ENCODE measurements around the gene EXTL1. TPM values are rescaled to one million over a fixed set of nuclear protein-coding genes. Genes with fewer than 3 reads are reported as not detected.

Gene EXTL1
- total RNA-seq, 1 experiment from 2014 or later = 0.15 TPM

GRCh38 chr1:26044414-26044813 lies 22.8 kb downstream of the EXTL1 start:
- H3K79me2 ChIP-seq (ENCODE audit: insufficient read depth, low read length) = no peaks in the 10 kb centered on the region
- ChIA-PET RAD21 (ENCODE audit: low non-redundant PET in 1 of 2, low total read pairs in 2 of 2, uncharacterized antibody in 2 of 2, unreplicated experiment in 2 of 2) (no interaction called here), CTCF (interaction anchor here (0.9 to 2.5 kb wide), 2 partner anchors 8 to 9 kb away, joined by 5 to 7 read pairs; no protein-coding TSS in a partner anchor), POLR2A (no interaction called here)
- no peak overlapping the region for H3K27ac ChIP-seq (ENCODE audit: low read depth, low read length)
- no peak overlapping the region for H3K4me3 ChIP-seq (replicated peaks in 1 of 2; ENCODE audit: low read depth in 1 of 2, low read length in 2 of 2)
- H2AFZ ChIP-seq (ENCODE audit: low read depth, low read length, poor library complexity, severe bottlenecking) = no peak overlapping the region
- no peak overlapping the region for H3K9ac ChIP-seq (ENCODE audit: low read length)
- no peaks in the 10 kb centered on the region for H3K9me3 ChIP-seq (ENCODE audit: control insufficient read depth in 1 of 2, insufficient read depth in 1 of 2, low read depth in 1 of 2, low read length in 2 of 2)
- no peaks in the 10 kb centered on the region for H3K9me2 ChIP-seq (ENCODE audit: insufficient read depth)
- intact Hi-C loops (cut with micrococcal nuclease) = no loop called here
- no peaks in the 10 kb centered on the region for H3K36me3 ChIP-seq (ENCODE audit: control insufficient read depth in 1 of 2, insufficient read depth in 2 of 2, low read length in 2 of 2)
- H3K4me2 ChIP-seq (ENCODE audit: low read length) = no peak overlapping the region
- no peak for DNase-seq (ENCODE audit: low read depth, low spot score)
- ATAC-seq = no peak
- no peaks in the 10 kb centered on the region for H3K27me3 ChIP-seq (ENCODE audit: insufficient read depth, low read length)
- H4K20me1 ChIP-seq (ENCODE audit: insufficient read depth) = no peaks in the 10 kb centered on the region
- no peaks in the 10 kb centered on the region for H3K4me1 ChIP-seq (ENCODE audit: control insufficient read depth in 1 of 2, insufficient read depth in 2 of 2, low read length in 2 of 2)
- TF ChIP-seq, protein P1, sequence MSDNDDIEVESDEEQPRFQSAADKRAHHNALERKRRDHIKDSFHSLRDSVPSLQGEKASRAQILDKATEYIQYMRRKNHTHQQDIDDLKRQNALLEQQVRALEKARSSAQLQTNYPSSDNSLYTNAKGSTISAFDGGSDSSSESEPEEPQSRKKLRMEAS (IDR thresholded peaks at IDR 0.05) = no peak
- TF ChIP-seq JUND (IDR thresholded peaks at IDR 0.05) (no peak), ZBTB33 (IDR thresholded peaks at IDR 0.05; ENCODE audit: extremely low read depth, insufficient replicate concordance, low read length) (no peak), EZH2 (IDR thresholded peaks at IDR 0.05) (no peak), YY1 (IDR thresholded peaks at IDR 0.05; ENCODE audit: extremely low read depth, insufficient replicate concordance, low read depth, low read length) (no peak), CBX3 (IDR thresholded peaks at IDR 0.05; ENCODE audit: low read depth) (no peak), RAD21 (IDR thresholded peaks at IDR 0.05; ENCODE audit: low read depth) (no peak), POLR2AphosphoS5 (IDR thresholded peaks at IDR 0.05; ENCODE audit: low read depth, low read length) (no peak), SIN3A (IDR thresholded peaks at IDR 0.05; ENCODE audit: low read depth) (no peak), REST (IDR thresholded peaks at IDR 0.05; ENCODE audit: low read depth) (no peak), ELF1 (IDR thresholded peaks at IDR 0.05; ENCODE audit: borderline replicate concordance, low read depth) (no peak), ZNF274 (IDR thresholded peaks at IDR 0.05; ENCODE audit: low read depth, low read length) (no peak), POLR2A (IDR thresholded peaks at IDR 0.05; ENCODE audit: borderline replicate concordance, extremely low read depth, insufficient read depth, insufficient read length) (no peak)
- TF ChIP-seq, protein P2, sequence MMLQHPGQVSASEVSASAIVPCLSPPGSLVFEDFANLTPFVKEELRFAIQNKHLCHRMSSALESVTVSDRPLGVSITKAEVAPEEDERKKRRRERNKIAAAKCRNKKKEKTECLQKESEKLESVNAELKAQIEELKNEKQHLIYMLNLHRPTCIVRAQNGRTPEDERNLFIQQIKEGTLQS (IDR thresholded peaks at IDR 0.05) = no peak
- BruUV-seq (replicated peaks) = no TSS peak
